SJCRH30 (cell line): ENCODE measurements around the gene RPL31. TPM values are rescaled to one million over a fixed set of nuclear protein-coding genes. Genes with fewer than 3 reads are reported as not detected.

ENCODE experiments used
- DNase-seq, 2 experiments: peaks; one replicate each; pipeline ENCODE4 v3.0.0-alpha.2; 2015 to 2020
- H3K27ac ChIP-seq: fragments of 250-450 bp; sonication (Bioruptor Pico); 2 replicates; pipeline ENCODE4 v1.5.1; 2020; ENCODE audit warnings: mild to moderate bottlenecking, moderate library complexity
- H3K27me3 ChIP-seq: fragments of 250-450 bp; sonication (Bioruptor Pico); 2 replicates; pipeline ENCODE4 v1.5.1; 2020; ENCODE audit warnings: mild to moderate bottlenecking, moderate library complexity
- H3K36me3 ChIP-seq: fragments of 250-450 bp; sonication (Bioruptor Pico); 2 replicates; pipeline ENCODE4 v1.5.1; 2020; ENCODE audit warnings: mild to moderate bottlenecking, moderate library complexity
- H3K4me1 ChIP-seq: fragments of 250-450 bp; sonication (Bioruptor Pico); 2 replicates; pipeline ENCODE4 v1.5.1; 2020; ENCODE audit warnings: mild to moderate bottlenecking, moderate library complexity
- H3K4me3 ChIP-seq: fragments of 250-450 bp; sonication (Bioruptor Pico); 2 replicates; pipeline ENCODE4 v1.5.1; 2020; ENCODE audit warnings: mild to moderate bottlenecking, moderate library complexity
- H3K9me3 ChIP-seq: fragments of 250-450 bp; sonication (Bioruptor Pico); replicated peaks from 2 replicates; pipeline ENCODE4 v1.5.1; 2020; ENCODE audit warnings: mild to moderate bottlenecking, moderate library complexity
- total RNA-seq: library from RNA; depleted of rRNA; stranded (reverse); fragments of >200 nt; shearing (Covaris generic); gene quantifications from 2 replicates; pipeline ENCODE4 v1.2.3, GENCODE V29; 2014; rRNA removed

RPL31 gene
- 2,488 and 2,572 TPM in 2 replicates for total RNA-seq

DNA sequence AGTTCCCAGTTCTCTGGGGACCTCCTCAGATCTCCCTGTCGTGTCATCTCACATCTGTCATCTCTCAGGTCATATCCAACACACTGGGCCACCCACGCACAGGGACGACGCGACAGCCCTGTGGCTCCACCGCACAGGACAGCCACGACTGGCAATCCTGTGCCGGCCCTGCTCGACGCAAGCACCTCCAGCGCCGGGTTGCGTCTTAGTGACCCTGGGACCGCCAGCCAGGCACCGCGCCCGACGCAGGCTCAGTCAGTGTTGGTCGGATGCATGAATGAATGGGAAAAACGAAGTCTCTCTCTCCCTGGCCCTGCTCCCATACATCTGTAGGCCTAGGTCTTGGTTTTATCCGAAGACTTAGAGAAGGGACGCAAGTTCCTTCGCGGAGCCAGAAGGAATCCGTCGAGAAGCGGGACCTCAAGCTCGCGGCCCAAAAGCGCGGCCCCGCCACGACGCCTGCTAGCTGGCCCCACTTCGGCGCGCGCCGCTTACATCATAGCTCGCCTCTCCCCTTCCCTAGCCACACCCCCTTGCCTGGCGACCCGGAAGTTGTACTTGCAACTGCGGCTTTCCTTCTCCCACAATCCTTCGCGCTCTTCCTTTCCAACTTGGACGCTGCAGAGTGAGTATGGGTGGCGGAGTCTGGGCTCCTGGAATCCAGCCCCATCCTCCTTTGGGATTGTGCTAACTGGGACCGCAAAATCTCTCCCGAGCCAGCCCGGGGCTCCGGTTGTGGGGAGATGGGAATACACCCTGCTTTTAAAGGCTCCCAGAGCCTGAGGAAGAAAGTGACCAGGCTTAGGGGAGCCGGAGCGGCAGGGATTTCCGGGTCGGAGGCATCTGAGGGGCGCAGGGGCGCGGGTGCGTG lies at the start of gene RPL31:
Gene RPL31 (plus strand): TSS at position 599 of the 871 bp plus-strand sequence. CDS start 413 bp downstream, outside the sequence.
- Histone ChIP-seq H3K4me1 (peaks cover 7% of the 10 kb centered on the region), H3K36me3 (peaks cover 46% of the 10 kb centered on the region), H3K4me3 (peak within 1 kb of the TSS; percentile 86), H3K9me3 (0 out of 2 replicates have a peak, but pooled peaks cover 2% of the 10 kb centered on the region), H3K27me3 (peaks cover 8% of the 10 kb centered on the region), H3K27ac (peak within 1 kb of the TSS; percentile 88)
- peak; percentile 98 for DNase-seq

DNA sequence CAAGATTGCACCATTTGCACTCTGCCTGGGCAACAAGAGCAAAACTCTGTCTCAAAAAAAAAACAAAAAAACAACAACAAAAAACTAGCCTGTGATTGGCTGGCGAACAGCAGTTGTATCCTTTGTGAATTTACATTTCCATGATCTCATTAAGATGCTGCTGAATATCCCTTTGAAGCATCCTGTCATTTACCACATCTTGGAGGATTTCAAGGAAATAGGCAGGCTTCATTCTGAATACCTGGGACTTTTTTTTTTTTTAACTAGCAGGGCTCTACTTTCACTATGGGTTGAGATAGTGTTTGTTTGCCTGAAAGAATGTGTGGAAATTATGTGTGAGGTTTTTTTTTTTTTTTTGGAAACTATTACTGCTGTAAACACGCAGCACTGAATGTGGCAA lies 49.6 kb upstream of the RPL31 start:
- Histone ChIP-seq H3K27me3 (peaks cover 7% of the 10 kb centered on the region), H3K4me3 (no peak overlapping the region), H3K27ac (no peak overlapping the region), H3K36me3 (no peaks in the 10 kb centered on the region), H3K4me1 (no peaks in the 10 kb centered on the region; the same call in 1 of the 2 replicates), H3K9me3 (no peaks in the 10 kb centered on the region)
- no peak for DNase-seq

DNA sequence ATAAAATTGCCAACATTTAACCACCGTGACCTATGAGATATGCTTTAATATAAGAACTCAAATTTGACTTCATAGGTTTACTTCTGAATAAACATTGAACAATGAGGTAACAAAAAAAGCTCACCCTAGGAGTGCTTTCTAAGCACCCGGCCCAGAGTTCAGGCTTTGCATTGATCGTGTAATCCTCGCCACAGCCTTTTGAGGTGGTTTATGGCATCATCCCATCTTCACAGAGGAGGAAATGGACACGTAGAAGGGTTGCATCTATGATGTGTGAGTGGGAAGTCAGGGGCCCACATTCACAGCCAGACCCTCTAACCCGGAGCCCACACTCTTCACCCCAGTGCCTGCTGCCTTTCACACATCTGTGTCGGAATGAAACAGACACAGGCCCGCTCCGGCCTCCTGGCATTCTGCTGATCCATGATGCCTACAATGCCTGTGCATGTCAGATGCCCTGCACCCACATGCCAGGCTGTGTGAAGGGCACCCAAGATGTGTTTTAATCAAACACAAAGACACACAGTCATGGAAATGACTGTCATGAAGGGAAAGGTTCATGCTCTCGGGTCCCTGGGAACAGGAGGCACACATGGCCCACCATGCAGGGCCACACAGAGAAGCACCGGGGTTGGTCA lies 48.6 kb upstream of the RPL31 start:
- Histone ChIP-seq H3K27me3 (peaks cover 7% of the 10 kb centered on the region), H3K27ac (no peak overlapping the region), H3K4me1 (no peaks in the 10 kb centered on the region; the same call in 1 of the 2 replicates), H3K9me3 (no peaks in the 10 kb centered on the region), H3K4me3 (no peak overlapping the region), H3K36me3 (no peaks in the 10 kb centered on the region)
- no peak for DNase-seq

DNA sequence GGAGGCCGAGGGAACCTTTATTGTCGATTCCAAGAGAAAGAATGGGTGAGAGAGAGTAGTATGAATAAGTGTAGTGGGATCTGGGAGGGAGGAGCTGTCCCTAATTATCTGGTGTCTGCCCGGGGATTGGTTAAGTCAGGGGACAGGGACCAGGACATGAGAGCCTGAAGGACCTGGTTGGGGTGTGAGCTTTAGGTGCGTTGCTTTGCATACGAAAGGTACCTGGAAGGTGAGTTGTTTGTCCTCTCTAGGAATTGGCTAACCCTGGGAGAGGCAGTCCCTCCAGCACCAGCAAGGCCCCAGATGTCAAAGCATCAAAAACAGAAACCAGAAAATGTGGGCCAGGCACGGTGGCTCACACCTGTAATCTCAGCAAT lies 48.1 kb upstream of the RPL31 start:
- Histone ChIP-seq H3K36me3 (no peaks in the 10 kb centered on the region), H3K4me1 (no peaks in the 10 kb centered on the region; the same call in 1 of the 2 replicates), H3K9me3 (no peaks in the 10 kb centered on the region), H3K27ac (no peak overlapping the region), H3K27me3 (peaks cover 2% of the 10 kb centered on the region), H3K4me3 (no peak overlapping the region)
- DNase-seq, result no peak

DNA sequence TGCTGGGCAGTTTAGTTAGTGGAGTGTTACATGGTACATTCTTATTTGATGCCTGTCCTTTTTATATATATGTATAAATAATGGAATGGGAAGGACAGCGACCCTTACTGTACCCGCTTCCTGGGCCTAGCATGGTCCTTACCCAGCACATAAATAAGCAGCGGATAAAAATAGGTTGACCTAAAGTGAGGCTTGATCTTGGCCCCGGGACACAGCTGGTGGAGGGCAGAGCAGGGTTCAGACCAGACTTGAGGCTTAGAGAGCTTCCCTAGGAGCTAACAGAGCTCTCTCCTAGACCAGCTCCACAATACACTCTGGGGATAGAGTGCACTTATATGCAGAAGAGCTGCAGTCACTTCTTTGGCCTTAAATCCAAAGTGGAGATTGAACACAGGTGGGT lies 46.9 kb upstream of the RPL31 start:
- DNase-seq, result no peak
- no peaks in the 10 kb centered on the region for H3K4me1 ChIP-seq
- no peak overlapping the region for H3K4me3 ChIP-seq
- no peaks in the 10 kb centered on the region for H3K27me3 ChIP-seq
- no peak overlapping the region for H3K27ac ChIP-seq
- no peaks in the 10 kb centered on the region for H3K36me3 ChIP-seq
- no peaks in the 10 kb centered on the region for H3K9me3 ChIP-seq

DNA sequence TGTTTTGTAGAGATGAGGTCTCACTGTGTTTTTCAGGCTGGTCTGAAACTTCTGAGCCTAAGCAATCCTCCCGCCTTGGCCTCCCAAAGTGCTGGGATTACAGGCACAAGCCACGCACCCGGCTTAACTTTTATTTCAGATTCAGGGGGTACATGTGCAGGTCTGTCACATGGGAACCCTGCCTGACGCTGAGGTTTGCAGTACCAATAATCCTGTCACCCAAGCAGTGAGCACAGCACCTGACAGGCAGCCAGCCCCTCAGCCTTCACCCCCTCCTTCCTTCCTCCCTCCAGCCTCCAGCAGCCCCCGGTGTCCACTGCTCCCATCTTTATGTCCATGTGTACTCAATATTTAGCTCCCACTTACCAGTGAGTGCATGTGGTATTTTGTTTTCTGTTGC lies 46.0 kb upstream of the RPL31 start:
- H3K36me3 ChIP-seq, result no peaks in the 10 kb centered on the region
- H3K9me3 ChIP-seq, result no peaks in the 10 kb centered on the region
- DNase-seq, result no peak
- no peaks in the 10 kb centered on the region for H3K27me3 ChIP-seq
- H3K4me3 ChIP-seq, result no peak overlapping the region
- H3K27ac ChIP-seq, result no peak overlapping the region
- H3K4me1 ChIP-seq, result no peaks in the 10 kb centered on the region

DNA sequence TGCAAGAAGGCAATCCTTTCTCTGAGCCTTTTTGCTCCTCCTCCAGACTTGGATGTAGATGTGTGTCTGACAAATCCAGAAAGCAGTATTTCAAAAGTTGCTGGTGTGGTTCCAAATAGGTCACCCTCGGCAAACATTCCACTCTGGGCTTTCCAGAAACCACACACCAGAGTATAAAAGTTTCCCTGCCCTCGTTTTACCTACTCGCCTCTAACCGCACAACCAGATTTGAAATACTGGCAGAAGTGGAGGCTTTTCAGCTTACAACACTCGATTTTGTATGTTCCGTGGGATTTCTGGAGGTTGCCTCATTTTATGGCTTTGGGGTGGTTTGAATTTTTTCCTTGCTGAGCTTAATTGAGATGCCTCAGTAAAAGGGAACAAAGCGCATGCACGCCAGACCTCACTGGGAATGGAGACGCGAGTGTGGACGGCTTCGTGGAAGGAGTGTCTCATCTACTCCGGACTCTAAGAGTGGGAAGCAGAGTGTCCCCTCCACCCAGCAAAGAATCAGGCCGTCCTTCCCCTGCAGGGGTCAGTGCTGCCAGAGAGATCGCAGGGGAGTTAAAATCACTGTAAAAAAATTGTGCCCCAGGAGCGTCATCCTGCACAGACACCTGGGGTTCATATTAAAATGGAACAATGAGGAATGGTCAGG lies 44.0 kb upstream of the RPL31 start:
- H3K27ac ChIP-seq, result no peak overlapping the region
- no peak for DNase-seq
- no peaks in the 10 kb centered on the region for H3K9me3 ChIP-seq
- H3K27me3 ChIP-seq, result no peaks in the 10 kb centered on the region
- H3K4me1 ChIP-seq, result no peaks in the 10 kb centered on the region
- H3K36me3 ChIP-seq, result no peaks in the 10 kb centered on the region
- no peak overlapping the region for H3K4me3 ChIP-seq

DNA sequence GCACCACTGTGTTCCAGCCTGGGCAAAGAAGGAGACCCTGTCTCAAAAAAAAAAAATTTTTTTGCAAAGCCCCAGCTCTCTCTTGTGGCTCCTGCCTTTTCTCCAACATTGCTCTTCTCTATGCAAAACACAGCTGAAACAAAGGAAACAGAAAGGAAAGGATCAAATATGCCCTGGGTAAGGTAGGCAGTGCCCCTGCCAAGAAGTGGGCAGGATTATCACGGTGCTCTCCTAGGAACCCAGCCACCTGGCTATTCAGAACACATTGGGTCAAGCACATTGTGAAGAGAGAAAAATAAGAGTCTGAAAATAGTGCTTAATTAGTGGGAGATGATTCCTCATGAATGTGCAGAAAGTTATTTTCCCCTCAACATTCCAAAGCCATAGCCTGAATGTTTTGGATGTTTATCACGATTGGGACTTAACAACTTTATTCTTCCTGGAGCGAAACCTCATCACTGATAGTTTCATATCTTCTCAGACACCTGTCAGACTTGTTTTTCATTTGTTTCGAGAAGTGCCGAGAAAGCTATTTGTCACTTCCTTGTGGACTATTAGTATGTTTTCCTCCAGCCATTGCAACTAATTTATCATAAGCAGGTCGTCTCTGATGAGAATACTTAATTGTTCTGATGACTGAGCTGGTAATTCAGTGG lies 42.7 kb upstream of the RPL31 start:
- Histone ChIP-seq H3K4me1 (no peaks in the 10 kb centered on the region), H3K36me3 (no peaks in the 10 kb centered on the region), H3K27me3 (no peaks in the 10 kb centered on the region), H3K4me3 (no peak overlapping the region), H3K27ac (no peak overlapping the region), H3K9me3 (no peaks in the 10 kb centered on the region)
- DNase-seq, result no peak

DNA sequence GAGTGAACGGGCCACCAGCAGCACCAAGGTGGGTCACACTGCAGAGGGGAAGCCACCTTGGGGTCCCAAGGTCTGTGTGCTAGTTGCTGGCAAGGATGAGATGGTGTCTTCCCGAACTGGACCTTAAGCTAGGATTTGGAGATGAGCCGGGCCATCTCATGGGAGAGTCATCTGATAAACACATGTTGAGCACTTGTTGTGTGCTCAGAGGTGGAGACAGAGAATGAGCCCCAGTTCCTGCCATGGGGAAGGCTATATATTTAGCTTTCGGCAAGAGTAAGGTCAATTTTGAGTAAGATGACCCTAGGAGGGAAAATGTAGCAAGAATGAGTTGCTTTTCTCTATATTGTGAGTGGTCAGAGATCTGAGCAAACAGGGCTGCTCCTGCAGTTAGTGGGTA lies 41.4 kb upstream of the RPL31 start:
- H3K9me3 ChIP-seq, result no peaks in the 10 kb centered on the region
- DNase-seq, result no peak
- no peaks in the 10 kb centered on the region for H3K4me1 ChIP-seq
- H3K4me3 ChIP-seq, result no peak overlapping the region
- no peak overlapping the region for H3K27ac ChIP-seq
- H3K27me3 ChIP-seq, result no peaks in the 10 kb centered on the region
- no peaks in the 10 kb centered on the region for H3K36me3 ChIP-seq

DNA sequence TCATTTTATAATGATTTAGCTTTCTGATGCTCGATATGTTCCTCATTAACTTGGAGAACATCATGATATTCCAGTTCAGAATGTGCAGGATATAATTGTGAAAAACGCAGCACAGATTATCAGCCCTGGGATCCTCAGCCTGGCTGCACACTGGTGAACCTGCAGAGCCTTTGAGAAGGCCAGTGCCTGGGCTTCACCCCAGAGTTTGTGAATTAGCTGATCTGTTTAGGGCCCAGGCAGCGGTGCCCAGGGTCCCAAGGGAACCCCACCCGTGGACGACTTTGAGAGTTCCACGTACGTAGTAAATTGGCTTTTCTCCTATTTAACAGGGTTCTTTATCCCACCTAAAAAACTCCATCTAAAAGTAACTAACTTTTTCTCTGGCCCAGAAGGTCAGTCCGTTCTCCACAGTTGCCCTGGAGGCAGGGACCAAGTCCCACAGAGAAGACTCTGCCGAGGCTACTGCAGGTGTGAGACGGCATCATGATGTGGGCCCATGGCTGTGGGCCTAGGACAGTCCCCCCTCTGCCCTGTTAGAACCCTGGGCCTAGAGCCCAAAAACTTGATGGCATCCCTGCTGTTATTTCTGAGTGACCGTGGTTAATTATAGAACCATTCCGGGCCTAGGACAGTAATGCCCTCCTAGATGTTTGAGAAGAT lies 39.6 kb upstream of the RPL31 start:
- Histone ChIP-seq H3K9me3 (no peaks in the 10 kb centered on the region), H3K4me1 (no peaks in the 10 kb centered on the region), H3K27ac (no peak overlapping the region), H3K27me3 (no peaks in the 10 kb centered on the region), H3K4me3 (no peak overlapping the region), H3K36me3 (no peaks in the 10 kb centered on the region)
- no peak for DNase-seq

DNA sequence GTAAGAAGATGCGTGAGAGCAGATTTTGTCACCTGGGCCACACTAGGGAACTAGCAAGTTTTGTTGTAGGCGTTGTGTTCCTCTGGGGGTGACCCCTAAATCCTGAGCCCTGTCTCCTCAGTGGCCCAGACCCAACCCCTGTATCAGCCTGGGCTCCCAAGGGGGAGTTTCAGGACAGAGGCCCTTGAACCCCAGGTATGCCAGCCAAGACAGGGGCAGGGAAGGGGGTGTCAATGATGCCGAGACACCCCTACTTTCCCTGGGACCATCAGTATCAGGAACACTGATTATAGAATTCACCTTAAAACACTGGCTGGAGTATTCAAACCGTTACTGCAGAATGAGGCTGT lies 39.1 kb upstream of the RPL31 start:
- H3K4me1 ChIP-seq, result no peaks in the 10 kb centered on the region
- H3K4me3 ChIP-seq, result no peak overlapping the region
- no peak for DNase-seq
- H3K9me3 ChIP-seq, result no peaks in the 10 kb centered on the region
- H3K27ac ChIP-seq, result no peak overlapping the region
- H3K27me3 ChIP-seq, result no peaks in the 10 kb centered on the region
- H3K36me3 ChIP-seq, result no peaks in the 10 kb centered on the region

DNA sequence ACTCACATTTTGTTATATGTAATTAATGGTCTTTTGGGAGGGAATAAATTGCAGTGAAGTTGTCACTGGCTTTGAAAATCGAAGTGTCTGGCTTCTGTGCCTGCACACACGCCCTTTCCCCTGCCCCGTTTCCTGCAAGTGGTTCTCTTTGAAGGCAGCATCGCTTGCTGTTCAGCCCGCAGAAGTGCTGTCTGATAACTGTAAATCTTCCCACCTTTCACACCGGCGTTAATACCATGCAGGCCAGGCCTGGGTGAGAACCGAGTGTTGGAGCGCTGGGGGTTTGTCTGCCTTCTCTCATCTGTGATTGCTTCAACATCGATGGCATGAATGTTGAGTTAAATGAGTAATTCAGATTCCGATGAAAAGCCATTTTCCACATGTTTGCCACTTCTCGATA lies 37.9 kb upstream of the RPL31 start:
- no peak for DNase-seq
- no peak overlapping the region for H3K4me3 ChIP-seq
- no peaks in the 10 kb centered on the region for H3K36me3 ChIP-seq
- H3K4me1 ChIP-seq, result no peaks in the 10 kb centered on the region
- no peaks in the 10 kb centered on the region for H3K9me3 ChIP-seq
- H3K27me3 ChIP-seq, result no peaks in the 10 kb centered on the region
- no peak overlapping the region for H3K27ac ChIP-seq

DNA sequence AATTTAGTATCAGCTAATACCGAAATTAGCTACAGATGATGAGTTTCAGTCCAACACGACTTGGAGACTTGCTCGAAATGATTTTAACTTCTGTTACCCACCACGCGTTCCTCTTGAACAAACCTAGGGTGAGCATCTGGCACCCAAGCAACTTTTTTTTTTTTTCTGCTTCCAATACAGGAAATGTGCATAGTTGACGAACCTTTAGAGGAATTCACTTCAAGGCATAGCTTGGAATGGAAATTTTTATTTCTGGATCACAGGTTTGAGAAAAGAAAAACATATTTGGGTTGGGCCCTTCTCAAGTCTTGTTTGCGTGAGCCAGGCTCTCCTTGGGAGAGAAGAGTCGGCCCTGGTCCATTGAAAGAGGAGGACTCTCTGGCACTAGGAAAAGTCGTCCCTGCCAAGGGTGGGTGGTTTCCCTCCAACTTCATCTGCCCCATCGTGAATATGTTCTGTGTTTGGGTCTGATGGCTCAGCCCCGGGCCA lies 37.4 kb upstream of the RPL31 start:
- Histone ChIP-seq H3K27me3 (no peaks in the 10 kb centered on the region), H3K4me3 (no peak overlapping the region), H3K9me3 (no peaks in the 10 kb centered on the region), H3K27ac (no peak overlapping the region), H3K36me3 (no peaks in the 10 kb centered on the region), H3K4me1 (no peaks in the 10 kb centered on the region)
- no peak for DNase-seq

DNA sequence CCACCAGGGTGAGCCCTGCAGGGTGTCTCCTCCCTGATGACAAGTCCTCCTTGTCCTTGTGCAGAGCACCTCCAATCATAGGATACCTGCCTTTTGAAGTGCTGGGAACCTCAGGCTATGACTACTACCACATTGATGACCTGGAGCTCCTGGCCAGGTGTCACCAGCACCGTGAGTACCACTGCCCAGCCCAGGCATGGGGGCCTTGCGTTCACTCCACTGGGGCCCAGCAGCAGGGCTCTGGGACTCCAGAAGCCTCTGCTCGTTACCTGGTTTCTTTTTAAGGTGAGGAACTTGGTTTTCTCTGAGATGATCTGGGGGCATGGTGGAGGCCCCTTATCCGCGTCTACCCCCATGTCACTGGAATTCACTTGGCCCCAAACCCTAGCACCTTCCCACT lies 36.5 kb upstream of the RPL31 start:
- no peaks in the 10 kb centered on the region for H3K27me3 ChIP-seq
- DNase-seq, result no peak
- H3K4me1 ChIP-seq, result no peaks in the 10 kb centered on the region
- no peaks in the 10 kb centered on the region for H3K36me3 ChIP-seq
- H3K9me3 ChIP-seq, result no peaks in the 10 kb centered on the region
- no peak overlapping the region for H3K4me3 ChIP-seq
- H3K27ac ChIP-seq, result no peak overlapping the region
